Uterus (tissue), 2 donors: Measurements from ENCODE around the gene CCDC124.

Source experiments
- POLR2A ChIP-seq, 2 donors: fragments of 450-650 bp; IDR thresholded peaks; one replicate each; pipeline ENCODE4 v1.6.1; 2016; ENCODE audit warnings: antibody characterized with exemption in 2 of 2, mild to moderate bottlenecking in 1 of 2, moderate library complexity in 1 of 2
- TF ChIP-seq, protein P1 (sequence below), 4 experiments: fragments of 200-600 bp in 2 of 4; fragments of 450-650 bp in 2 of 4; sonication (generic) in 2 of 4; IDR thresholded peaks; one replicate each; pipeline ENCODE4 v1.5.1; 2016 to 2019; ENCODE audit warnings: antibody characterized with exemption in 4 of 4, mild to moderate bottlenecking in 2 of 4, moderate library complexity in 1 of 4

DNA sequence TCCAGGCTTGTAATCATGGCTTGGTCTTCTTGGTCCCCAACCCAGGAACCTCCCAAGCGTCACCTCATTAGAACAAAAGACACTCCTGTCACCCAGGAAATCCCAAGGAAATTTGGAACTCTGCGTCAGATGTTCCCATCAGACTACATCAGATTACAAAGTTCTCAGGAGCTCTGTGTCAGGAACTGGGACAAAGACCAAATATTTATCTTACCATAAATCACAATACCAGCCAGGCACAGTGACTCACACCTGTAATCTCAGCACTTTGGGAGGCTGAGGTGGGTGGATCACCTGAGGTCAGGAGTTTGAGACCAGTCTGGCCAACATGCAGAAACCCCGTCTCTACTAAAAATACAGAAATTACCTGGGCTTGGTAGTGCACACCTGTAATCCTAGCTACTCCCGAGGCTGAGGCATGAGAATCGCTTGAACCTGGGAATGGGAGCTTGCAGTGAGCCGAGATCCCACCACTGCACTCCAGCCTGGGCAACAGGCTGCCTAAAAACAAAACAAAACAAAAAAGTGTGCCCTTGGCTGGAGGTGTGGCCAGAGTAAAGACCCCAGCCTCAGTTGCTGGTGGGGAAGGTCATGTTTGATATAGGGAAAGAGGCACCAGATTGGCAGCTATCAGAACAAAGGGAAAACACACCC is 16.7 kb upstream of the CCDC124 start:
- TF ChIP-seq, protein P1, sequence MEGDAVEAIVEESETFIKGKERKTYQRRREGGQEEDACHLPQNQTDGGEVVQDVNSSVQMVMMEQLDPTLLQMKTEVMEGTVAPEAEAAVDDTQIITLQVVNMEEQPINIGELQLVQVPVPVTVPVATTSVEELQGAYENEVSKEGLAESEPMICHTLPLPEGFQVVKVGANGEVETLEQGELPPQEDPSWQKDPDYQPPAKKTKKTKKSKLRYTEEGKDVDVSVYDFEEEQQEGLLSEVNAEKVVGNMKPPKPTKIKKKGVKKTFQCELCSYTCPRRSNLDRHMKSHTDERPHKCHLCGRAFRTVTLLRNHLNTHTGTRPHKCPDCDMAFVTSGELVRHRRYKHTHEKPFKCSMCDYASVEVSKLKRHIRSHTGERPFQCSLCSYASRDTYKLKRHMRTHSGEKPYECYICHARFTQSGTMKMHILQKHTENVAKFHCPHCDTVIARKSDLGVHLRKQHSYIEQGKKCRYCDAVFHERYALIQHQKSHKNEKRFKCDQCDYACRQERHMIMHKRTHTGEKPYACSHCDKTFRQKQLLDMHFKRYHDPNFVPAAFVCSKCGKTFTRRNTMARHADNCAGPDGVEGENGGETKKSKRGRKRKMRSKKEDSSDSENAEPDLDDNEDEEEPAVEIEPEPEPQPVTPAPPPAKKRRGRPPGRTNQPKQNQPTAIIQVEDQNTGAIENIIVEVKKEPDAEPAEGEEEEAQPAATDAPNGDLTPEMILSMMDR (IDR thresholded peaks at IDR 0.05): no peak
- no peak for TF ChIP-seq POLR2A (IDR thresholded peaks at IDR 0.05)
